CD1c-positive myeloid dendritic cell (primary cell): ENCODE results near the gene SKOR2.

Experiments
- DNase-seq: peaks from one replicate; pipeline ENCODE4 v3.0.0-alpha.2; 2016; ENCODE audit errors: extremely low spot score

SKOR2 gene, protein sequence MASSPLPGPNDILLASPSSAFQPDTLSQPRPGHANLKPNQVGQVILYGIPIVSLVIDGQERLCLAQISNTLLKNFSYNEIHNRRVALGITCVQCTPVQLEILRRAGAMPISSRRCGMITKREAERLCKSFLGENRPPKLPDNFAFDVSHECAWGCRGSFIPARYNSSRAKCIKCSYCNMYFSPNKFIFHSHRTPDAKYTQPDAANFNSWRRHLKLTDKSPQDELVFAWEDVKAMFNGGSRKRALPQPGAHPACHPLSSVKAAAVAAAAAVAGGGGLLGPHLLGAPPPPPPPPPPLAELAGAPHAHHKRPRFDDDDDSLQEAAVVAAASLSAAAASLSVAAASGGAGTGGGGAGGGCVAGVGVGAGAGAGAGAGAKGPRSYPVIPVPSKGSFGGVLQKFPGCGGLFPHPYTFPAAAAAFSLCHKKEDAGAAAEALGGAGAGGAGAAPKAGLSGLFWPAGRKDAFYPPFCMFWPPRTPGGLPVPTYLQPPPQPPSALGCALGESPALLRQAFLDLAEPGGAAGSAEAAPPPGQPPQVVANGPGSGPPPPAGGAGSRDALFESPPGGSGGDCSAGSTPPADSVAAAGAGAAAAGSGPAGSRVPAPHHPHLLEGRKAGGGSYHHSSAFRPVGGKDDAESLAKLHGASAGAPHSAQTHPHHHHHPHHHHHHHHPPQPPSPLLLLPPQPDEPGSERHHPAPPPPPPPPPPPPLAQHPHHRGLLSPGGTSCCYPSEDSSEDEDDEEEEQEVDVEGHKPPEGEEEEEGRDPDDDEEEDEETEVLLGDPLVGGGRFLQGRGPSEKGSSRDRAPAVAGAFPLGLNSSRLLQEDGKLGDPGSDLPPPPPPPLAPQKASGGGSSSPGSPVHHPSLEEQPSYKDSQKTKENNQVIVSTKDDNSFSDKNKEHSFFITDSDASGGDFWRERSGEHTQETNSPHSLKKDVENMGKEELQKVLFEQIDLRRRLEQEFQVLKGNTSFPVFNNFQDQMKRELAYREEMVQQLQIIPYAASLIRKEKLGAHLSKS

DNA sequence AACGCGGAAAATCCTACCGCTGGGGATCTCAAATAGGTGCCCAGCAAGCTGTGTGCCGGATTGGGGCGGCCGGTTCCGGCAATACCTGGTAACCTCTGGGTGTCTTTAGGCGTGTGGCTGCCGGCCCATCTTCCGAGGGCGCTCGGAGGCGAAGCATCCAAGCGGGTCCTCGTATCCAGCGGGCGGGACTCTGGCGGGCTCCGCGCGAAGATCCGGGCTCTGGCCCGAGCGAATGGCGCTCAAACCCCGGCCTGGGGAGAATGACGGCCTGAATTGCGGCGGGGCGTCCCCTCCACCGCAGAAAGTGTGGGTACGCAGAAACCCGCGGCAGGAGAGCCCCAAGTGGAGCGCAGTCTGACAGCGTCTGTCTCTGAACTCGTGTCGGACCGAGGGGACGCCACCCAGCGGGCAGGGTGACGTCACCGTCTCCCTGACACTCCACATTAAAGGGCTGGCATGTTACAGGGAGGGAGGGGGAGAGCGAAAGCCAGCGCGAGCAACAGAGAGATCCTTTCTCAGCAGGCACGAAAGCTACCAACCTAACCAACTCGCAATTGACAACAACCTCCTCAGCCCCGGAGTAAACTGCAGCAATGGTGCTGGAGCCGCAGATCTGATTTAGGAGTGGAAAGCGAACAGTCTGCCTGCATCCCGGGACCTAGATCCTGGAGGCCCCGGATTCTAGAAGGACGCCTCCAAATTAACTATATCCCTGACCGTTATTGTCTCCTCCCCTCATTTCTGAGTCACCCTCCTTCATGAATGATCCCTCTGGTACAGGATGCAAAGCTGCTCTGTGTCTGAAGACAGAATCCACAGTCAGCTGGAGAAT lies at the start of gene SKOR2:
Gene SKOR2 (minus strand): TSS at position 372 of the 832 bp plus-strand sequence. CDS start 2,477 bp downstream, outside the sequence.
- DNase-seq = no peak

- no peak for DNase-seq
Observed at GRCh38 chr18:47296462-47296861, 45.0 kb upstream of the SKOR2 start.

DNA sequence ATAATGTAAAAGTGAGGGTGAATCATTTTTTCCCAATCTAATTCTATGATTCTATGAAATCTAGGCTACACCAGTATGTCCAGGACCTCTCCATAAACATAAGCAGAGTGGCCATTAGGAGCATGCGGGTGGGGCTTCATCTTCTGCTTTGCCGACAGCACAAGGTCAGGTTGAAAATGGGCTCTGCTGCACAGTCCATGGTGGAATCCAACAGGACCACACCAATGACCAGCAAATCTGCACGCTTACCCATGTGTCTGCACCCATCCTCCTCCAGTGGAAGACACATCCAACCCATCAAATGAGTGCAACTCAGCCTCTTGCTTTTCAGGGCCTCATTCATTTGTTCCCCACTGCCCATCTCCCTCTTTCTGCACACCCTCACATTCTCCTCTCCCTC lies 43.3 kb upstream of the SKOR2 start:
- no peak for DNase-seq

DNA sequence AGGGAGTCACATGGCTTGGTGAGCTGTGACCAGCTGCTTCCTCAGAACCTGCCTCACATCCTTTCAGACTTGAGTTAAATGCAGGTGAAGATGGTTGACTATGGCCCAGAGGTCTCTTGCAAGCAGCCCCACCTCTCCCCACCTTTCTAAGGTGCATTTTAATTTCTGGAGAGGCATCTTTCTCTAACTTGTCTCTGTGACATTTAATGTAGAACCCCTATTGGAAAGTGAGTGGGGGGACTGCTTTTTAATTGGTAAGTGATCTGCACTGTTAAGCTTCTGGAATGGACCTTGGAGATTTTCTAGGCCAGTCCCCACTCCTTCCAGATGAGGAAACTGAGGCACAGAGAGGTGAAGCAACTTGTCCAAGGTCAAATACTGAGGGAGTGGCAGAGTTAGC lies 37.3 kb upstream of the SKOR2 start:
- no peak for DNase-seq

DNA sequence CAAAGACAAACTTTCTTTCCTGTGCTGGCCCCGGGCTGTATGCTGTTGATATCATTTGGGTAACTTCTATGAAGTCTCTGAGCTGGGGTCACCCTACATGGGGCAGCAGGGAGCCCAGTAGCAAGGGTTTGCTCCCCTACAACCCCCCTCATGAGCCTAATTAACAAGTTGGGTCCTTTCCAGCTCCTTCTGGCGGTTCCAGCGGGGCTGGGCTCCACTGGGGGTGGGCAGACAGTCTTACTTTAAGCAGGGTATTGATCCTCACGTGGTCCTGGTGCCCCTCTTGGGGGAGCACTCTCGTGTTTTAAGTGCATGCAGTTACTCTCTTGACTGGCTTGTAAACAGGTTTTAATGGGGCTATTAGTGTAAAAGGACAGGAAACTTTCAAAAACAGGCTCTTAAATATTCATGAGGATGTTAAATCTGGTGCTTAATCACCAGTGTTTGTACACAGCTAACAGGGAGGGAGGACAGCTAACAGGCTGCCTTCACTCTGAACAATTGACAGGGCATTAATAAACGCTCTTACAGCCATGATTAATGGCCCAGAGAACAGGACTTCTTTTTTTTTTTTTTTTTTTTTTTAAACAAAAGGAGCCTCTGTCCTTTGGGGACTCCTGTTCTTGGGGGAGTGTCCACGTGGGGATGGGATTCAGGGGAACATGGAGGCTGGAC lies 36.6 kb upstream of the SKOR2 start:
- DNase-seq = no peak

DNA sequence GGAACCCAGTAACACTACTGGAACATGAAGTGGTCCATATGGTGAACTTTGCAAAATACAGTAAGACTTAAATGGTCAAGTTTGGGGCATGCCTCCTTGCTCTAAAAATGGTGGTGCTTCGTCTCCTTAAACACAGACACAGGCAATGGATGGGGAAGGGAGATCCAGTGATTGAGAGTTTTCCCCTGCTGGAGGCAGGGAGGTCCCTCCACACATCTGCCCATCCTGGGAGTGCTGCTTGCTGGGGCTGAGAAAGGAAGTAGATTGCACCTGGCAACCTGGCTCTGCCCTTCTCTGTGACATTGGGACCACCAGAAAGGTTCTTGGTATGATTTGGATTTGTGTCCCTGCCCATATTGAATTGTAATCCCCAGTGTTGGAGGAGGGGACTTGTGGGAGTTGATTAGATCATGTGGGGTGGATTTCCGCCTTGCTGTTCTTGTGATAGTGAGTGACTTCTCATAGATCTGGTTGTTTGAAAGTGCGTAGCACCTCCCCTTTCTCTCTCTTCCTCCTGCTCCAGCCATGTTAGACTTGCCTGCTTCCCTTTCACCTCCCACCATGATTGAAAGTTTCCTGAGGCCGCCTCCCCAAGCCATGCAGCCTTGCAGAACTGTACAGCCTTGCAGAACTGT lies 35.4 kb upstream of the SKOR2 start:
- no peak for DNase-seq

DNA sequence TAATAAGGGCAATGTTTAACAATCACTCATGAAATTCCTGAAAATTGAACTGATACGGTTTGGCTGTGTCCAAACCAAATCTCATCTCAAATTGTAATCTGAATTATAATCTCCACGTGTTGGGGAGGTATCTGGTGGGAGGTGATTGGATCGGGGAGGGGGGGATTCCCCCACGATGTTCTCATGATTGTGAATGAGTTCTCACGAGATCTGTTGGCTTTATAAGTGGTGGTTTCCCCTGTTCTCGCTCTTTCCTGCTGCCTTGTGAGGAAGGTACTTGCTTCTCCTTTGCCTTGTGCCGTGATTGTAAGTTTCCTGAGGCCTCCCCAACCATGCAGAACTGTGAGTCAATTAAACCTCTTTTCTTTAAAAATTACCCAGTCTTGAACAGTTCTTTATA lies 34.0 kb upstream of the SKOR2 start:
- no peak for DNase-seq

- no peak for DNase-seq
Observed at GRCh38 chr18:47284721-47285395, 33.4 kb upstream of the SKOR2 start.

DNA sequence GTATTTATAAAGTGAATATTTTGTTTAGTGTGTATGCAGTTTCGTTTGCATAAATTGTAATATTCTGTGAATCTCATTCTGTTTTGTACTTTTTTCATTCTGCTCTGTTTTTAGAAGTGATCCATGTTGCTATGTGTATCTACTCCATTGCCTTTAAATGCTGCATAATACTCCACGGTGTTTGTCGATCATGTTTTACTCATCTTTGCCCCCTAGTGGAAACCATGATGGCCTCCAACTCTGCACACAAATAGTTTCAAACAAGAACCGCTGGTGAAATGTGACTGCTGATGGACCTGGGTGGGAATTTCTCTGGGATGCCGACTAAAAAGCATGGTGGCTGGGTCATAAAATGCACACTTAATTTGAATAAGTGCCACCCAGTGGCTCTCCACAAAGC lies 32.0 kb upstream of the SKOR2 start:
- no peak for DNase-seq

DNA sequence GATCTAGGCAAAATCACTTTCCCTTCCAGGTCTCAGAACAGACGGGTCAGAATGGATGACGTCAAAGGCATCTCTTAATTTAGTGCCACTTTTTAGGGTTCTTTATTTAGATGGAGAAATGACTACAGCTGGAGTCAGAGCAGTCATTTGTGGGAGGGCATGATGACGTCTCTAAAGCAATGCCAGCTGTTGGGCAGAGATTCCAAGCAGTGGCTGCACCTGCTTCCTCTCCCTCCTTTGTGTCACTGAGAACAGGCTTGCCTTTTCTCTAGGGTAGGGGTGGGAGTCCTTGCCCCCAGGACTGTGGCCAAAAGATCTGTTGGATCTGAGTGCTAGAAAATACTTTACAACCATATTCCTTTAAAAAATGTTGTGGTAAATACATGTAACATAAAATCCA lies 28.7 kb upstream of the SKOR2 start:
- DNase-seq = no peak

GRCh38 chr18:47274961-47275360 lies 23.5 kb upstream of the SKOR2 start:
- no peak for DNase-seq

- no peak for DNase-seq
Observed at GRCh38 chr18:47265197-47265596, 13.7 kb upstream of the SKOR2 start.

DNA sequence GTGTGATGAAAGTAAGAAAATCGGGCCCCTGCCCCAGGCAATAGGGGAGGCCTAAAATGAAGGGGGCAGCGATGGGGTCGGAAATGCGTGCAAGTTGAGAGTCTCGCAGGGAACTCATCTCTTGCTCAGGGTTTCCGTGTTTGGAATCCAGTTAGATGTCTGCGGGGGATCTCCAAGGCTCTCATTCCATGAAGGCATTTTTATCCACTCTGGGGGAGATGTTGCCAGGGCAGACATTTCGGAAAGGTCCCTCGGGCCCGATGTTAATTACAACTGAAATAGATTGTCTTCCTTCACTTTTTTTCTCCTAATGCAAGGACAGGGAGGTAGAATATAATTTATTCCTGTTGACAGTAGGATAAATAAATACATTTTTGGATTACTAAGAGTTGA lies 12.8 kb upstream of the SKOR2 start:
- DNase-seq = no peak

GRCh38 chr18:47263430-47264307 lies 12.2 kb upstream of the SKOR2 start:
- no peak for DNase-seq

- no peak for DNase-seq
Observed at GRCh38 chr18:47263150-47263429, 11.6 kb upstream of the SKOR2 start.

DNA sequence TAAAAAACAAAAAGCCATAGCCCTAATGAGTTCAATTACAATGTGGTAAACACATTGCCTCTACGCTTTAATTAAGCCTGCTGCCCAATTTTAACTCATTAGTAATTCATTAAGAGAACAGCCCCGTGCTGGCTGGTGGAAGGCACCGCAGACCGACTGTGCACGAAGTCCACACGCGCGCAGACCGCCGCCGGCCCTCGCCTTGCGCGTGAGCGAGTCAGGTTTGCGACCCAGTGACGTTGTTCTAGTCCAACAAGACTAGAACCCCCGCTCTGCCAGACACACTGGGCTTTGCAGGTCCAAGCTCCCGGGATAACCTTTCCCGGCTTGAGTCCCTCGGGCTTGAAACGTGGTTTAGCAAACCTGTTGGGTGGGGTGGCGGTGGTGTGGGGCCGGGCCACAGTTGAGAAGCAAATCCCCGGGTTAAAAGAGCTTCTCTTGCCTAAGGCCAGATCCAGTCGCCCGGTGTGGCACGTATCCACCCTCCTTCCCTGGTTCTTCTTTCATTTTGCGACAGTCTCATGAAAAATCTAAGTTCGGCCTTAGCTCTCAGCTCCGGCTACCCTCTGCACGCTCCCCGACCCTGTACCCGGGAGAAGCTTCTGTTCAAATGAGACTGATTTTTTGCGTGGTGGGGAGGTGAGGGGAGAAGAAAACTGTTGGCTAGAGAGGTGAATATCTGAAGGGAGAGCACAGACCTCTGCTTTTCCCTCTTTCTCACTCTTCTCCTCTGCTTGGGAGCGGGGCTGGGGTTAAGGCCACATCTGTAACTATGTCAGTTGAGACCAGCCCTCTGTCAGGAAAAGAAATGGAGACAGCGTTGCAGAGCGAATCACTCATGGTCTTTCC lies 11.1 kb upstream of the SKOR2 start:
- DNase-seq = no peak

- no peak for DNase-seq
Observed at GRCh38 chr18:47261902-47262300, 10.4 kb upstream of the SKOR2 start.

- no peak for DNase-seq
Observed at GRCh38 chr18:47260924-47261701, 9.7 kb upstream of the SKOR2 start.
